ENCODE measurements around the gene MPPED1. TPM values are rescaled to one million over a fixed set of nuclear protein-coding genes. Genes with fewer than 3 reads are reported as not detected.

Gene MPPED1
- total RNA-seq, 2 donors from 2014 or later: not detected

DNA sequence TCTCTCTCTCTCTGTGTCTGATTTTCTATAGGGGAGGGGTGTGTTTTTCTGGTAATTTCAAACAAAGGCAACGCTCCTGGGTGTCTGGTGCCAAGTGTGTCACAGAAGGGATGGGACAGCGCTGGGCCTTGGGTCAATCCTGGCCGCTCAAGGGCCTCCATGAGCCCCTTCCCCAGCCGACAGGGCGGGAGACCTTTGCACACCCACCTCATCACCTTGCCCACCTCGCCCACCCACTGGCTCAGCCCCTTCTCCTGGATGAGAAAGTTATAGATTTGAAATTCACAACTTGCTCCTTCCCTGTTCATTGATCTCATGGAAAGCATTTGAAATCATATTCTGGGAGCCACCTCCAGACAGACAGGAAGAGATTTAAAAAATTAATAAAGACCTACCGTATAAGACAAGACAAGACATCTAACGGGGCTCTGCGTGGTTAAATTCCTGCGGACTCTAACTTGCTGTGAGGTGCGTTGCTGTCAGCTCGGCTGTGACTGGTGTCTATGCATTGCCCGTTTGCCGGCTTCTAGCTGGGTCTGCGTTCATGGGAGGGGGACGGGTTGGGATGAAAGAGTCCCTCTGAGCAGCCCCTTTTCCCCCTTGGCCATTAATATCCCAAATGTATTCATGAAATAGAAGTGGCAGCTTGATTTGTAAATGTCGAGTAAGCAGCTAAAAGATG is 27.0 kb downstream of the MPPED1 start:
- intact Hi-C loops (cut with DNase I): no loop called here
- DNase-seq (ENCODE audit: low spot score): peak; percentile 40

DNA sequence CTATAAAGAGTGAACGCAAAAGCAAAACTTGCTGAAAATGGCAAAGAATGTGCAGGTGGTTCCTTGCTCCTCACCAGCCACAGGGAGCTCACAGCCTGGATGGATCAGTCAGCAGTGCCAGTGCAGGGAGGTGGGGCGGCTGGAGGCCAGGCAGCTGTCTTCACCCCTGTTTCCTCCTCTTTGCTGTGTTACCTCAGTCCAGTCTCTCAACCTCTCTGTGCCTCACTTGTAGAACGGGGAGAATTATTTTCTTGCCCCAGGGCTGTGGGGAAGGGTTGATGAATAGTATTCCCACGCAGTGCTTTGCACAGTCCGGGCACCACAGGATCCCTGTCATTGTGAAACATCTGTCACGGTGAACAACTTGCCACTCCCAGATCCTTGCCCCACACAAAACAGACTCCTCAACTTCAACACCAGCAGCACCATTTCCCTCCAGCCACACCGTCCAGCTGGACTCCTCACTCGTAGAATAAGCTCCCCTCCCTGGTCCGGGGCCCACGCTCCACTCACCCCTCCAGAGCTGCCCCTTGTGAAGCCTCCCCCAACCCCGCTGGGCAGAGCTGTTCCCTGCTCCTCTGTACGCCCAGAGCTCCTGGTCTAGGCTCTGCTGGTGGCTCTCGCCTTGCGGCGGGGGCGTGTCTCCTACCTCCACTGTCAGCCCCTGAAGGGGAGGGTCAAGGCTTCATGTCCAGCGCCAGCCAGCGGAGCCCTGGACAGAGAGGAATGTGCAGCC is 27.7 kb downstream of the MPPED1 start:
- intact Hi-C loops (cut with DNase I): no loop called here
- DNase-seq (ENCODE audit: low spot score): peak; percentile 13

DNA sequence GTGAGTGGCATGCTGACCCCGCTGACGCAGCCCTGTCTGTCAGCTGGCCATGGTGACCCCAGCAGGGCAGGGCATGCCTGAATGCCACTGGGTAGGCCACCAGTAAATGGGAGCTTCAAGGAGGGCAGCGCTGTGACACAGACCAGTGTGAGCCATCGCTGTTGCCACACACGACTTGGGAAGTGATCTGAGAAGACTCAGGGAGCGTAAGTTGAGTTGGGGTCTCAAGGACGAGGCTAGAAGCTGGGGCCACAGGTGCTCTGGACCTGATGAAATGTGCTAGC is 28.2 kb downstream of the MPPED1 start:
- peak; percentile 46 for DNase-seq (ENCODE audit: low spot score)
- intact Hi-C loops (cut with DNase I): no loop called here

DNA sequence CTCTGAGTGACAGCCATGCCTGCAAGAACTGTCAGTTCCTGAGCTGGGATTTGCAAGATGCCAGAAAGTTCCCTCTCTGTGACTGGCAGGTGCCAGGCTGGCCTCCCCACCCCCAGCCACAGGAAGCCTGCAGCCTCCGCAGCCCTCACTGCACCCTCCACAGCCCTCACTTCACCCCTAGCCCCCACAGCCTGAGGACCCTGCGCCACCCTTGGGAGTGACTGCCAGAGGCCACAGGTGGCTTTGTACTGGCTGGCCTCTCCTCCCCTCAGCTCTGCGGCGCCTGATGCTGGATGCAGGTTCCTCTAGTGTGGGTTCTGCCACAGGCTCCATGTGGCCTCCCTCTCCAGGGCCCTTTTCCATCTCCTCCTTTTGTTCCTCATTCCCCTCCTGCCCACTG is 28.7 kb downstream of the MPPED1 start:
- peak; percentile 55 for DNase-seq (ENCODE audit: low spot score)
- intact Hi-C loops (cut with DNase I): no loop called here

DNA sequence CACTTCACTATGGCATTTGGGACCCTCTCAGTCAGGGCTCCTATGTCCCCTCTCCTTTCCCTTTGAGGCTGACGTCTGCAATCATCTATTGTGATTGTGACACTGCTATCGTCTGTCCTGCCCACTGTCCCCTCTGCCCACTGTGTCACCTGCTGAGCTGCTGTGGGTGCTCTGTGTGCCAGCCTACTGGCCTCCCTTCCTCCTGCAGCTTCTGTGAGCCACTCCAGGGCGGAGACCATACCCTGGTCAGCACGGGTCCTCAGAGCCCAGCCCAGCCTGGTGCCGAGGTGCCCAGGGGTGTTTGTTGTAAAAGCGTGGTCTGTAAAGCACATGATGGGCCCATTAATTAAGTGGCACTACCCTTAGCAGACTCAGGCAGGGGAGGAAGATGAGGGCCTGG is 29.4 kb downstream of the MPPED1 start:
- intact Hi-C loops (cut with DNase I): no loop called here
- peak; percentile 47 for DNase-seq (ENCODE audit: low spot score)

DNA sequence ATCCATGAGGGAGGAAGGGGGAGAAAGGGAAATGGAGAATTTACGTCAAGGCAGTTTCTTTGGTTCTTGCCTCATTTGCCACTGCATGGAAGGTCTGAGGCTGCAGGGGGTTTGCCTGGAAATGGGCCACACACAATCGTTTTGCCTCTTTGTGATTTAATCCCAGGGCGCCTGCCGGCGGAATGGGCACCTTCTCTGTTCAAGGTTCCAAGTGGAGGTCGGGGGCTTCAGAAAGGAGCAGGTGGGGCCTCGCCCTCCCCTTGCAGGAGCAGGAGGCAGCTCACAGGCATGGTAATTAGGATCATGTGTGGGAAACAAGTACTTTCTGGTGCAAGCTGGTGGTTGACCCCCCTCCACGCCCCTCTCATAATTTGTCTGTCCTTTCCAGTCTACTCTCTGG is 29.9 kb downstream of the MPPED1 start:
- intact Hi-C loops (cut with DNase I): no loop called here
- DNase-seq (ENCODE audit: low spot score): peak; percentile 30

DNA sequence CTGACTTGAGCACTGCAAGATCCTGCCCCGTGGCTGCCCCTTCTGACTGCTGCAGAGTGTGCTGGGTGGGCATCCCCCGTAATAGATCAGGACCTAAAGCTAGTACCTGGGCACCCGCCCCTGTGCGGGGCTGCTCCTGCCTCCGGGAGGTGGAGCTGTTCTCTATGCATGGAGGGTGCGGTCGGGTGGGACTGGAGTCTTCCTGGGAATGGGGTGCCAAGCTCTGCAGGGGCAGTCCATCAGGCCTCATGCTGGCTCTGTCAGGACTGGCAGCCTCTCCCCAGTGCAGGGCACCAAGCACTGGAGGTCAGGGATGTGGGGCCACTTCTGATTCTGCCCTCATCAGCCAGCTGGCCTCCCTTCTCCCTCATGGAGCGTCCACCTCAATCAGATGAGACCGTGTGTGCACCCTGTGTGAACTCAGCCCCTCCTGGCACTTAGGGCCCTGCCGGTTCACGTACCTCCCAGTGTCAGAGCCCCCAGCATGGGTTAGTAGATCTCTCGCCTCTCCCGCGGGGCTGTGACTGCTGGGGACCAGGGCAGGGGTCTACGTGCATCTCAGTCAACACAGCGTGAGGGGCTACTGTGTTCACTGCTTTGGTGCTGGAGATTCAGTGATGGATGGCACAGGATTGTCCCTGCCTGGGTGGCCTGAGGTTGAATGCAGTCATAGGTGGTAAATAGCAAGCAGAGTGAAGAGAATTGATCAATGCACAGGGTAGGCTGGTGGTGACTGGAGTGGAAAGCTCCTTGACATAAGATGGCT is 30.8 kb downstream of the MPPED1 start:
- intact Hi-C loops (cut with DNase I): no loop called here
- DNase-seq (ENCODE audit: low spot score): peak; percentile 72

DNA sequence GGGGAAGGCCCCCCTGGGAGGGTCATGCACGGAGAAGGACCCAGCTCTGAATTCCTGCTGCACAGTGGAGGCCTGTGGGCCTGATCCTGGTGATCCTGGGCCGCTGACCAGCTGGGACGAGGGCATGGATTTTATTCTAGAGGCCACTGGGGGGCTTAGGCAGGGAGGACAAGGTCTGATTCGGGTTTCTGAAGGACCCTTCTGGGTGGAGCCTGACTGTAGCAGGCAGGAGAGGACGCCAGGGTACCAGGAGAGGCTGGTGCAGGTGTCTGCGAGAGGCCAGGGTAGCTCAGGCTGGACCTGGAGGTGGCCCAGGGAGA is 31.3 kb downstream of the MPPED1 start:
- intact Hi-C loops (cut with DNase I): no loop called here
- peak; percentile 57 for DNase-seq (ENCODE audit: low spot score)

DNA sequence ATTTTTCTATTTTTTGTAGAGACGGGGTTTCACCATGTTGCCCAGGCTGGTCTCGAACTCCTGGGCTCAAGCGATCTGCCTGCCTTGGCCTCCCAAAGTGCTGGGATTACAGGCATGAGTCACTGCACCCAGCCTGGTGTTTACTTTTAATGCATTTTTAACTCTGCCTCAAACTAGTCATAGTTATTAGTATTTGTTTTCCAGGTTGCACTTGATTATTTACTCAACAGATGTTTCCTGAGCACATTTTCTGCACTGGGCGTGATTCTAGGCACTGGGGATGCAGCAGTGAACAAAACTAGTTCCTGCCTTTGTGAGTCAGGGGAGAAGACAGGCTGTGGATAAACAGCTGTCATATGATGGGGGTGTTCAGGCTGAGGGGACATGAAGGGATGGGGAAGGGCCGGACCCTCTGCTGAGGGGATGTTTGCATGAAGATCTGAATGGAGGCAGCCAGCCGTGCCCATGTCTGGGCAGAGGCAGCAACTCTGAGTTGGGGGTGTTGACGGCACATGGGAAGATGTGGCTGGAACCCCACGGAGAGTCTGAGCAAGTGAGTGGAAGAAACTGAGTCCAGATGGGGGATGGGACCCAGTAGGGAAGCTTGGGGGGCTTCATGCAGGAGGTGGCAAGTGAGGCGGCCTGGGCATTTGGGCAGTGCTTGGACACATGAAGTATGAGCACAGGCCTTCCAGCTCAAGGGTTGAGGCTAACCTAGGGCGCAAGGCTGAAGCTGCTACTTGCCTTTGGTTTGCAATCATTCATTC is 34.4 kb downstream of the MPPED1 start:
- intact Hi-C loops (cut with DNase I): no loop called here
- DNase-seq (ENCODE audit: low spot score): no peak

DNA sequence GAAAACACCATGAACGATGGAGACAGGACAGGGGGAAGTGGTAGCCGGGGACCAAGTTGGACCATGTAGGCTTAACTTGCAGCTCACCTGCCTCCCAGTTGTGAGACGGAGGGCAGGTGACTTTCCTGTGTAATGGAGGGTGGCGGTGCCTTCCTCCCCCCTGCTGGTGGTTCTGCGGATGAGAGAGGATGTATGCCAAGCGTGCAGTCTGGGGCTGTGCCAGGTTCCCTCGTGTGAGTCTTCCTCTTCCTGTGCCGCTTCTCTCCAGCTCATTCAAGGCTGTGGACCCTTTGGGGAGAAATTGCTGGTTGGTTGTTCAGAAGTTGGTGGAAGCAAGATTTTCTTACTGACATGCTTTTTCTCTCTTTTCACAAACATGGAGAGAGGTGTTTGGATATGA is 35.1 kb downstream of the MPPED1 start:
- intact Hi-C loops (cut with DNase I): no loop called here
- DNase-seq (ENCODE audit: low spot score): no peak

DNA sequence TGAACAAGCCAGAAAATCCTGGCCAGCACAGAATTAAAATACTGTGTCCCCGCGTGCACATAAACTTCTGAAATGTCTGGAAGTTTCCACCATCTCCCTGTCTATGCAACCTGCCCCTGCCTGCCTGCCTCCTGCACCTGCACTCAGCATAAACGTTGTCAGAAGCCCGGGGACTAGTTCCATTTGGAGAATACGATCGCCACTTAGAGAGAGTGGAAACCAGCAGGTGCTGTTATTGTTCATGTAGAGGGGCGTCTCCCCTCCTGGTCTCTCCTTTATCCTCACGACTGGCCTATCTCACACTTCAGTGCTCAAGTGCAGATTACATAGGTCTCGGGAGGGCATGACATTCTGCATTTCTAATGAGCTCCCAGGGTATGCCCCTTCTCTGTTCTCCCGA is 35.6 kb downstream of the MPPED1 start:
- intact Hi-C loops (cut with DNase I): no loop called here
- no peak for DNase-seq (ENCODE audit: low spot score)

DNA sequence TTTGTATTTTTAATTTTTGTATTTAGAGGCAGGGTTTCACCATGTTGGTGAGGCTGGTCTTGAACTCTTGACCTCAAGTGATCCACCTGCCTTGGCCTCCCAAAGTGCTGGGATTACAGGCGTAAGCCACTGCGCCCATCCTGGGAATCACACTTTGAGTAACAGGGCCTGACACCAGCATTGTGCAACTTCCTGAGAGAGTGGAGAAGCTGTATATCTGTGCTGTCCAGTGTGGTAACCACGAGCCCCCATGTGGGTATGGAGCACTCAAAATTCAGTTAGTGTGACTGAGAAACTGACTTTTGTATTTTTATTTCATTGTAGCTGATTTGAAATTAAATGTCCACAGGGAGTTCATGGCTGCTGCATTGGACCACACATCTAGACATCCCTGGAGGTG is 36.2 kb downstream of the MPPED1 start:
- DNase-seq (ENCODE audit: low spot score): no peak
- intact Hi-C loops (cut with DNase I): no loop called here

DNA sequence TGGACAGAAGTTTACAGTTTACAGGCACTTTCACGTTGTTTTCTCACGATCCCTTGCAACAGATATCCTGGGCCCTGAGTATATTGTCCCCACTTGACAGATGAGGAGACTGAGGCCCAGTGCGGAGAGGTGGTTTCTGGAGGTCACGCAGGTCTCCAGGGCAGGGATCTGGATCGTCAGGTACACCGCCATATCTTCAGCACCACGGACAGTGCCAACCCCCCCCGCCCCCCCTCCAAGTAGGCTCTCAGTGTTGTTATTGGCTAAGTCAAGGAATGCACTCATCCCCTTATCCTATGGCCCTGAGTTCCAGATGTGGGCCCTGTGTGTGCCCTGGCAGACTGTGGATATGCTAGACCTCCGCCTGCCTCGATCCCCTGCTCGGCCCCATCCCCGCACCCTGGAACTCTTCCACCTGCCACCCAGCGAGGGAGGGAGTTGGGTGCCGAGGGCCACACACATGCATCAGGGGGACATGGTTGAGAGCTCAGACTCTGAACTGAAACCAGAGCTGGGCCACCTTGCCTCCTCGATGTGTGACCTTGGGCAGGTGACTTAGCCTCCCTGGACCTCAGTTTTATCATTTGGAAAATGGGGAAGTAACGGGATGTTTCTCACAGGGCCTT is 37.5 kb downstream of the MPPED1 start:
- intact Hi-C loops (cut with DNase I): no loop called here
- no peak for DNase-seq (ENCODE audit: low spot score)

DNA sequence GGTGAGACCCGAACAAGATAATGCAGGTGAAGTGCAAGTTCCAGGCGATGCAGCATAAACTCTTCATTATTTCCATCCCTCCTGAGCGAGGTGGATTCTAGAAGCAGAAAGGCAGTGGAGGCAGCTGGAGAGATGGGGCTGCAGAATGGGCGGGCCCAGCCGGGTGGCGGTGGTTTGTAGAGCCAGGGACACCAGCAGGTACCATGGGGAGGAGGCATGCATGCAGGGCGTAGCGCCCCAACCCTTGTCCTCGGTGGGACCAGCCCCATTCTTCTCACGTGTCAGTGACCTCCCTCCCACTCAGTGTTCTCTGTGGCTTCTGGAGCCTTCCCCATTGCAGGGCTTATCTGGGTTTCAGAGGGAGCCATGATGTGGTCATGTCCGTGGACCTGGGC is 38.0 kb downstream of the MPPED1 start:
- intact Hi-C loops (cut with DNase I): no loop called here
- DNase-seq (ENCODE audit: low spot score): no peak

DNA sequence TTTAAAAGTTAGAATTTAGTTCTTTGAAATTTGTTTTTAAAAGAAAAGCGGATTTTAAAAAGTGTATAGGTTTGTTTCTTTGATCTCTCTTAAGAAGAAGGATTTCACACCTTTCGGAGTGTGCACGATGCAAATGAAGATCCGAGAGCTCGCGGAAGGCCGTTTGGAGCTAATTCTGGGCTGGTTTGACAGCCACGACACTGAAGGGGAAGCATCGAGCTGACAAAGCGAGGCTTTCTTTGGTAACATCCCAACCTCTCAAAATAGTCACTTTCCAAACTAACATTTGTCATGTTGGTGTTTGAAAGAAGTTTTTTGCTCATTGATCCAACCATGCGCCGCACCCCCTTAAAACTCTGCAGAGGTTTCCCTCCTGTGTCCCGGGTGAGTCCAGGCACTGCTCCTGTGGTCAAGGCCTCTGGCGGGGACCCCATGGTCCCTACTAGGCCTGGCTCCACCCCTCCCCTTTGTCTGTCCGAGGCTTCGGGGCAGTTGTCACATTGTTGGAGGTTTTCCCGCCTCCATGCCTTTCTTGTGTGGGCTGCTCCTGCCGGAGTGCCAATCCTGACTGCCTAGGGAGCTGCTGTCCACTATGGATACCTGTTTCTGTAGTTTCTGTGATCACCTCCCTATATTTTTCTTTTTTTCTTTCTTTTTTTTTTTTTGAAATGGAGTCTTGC is 39.7 kb downstream of the MPPED1 start:
- intact Hi-C loops (cut with DNase I): no loop called here
- DNase-seq (ENCODE audit: low spot score): peak; percentile 29

DNA sequence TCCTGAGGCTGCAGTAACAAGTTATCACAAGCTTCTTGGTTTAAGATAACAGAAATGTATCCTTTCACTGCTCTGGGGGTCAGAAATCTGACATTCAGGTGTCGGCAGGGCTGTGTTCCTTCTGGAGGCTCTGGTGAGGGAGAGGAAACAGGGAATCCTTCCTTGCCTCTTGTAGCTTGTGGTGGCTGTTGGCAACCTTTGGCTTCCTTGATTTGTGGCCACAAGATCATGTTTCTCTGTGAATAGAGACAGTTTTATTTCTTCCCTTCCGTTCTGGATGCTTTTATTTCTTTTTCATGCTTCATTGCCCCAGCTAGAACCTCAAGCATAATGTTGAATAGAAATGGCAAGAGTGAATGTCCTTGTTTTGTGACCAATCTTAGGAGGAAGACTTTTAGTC is 44.0 kb downstream of the MPPED1 start:
- DNase-seq (ENCODE audit: low spot score): peak; percentile 7
- intact Hi-C loops (cut with DNase I): no loop called here

DNA sequence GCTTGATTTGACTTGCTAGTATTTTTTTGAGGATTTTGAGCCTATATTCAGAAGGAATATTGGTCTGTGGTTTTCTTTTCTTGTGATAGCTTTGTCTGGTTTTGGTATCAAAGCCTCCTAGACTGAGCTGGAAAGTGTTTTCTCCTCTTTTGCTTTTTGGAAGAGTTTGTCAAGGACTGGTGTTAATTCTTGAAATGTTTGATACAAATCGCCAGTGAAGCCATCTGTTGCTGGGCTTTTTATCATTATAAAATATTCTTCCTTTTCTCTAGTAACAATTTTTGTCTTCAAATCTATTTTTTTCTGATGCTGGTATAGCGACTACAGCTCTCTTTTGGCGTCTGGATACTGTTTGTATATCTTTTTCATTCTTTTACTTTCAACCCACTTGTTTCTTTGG is 45.2 kb downstream of the MPPED1 start:
- DNase-seq (ENCODE audit: low spot score): no peak
- intact Hi-C loops (cut with DNase I): no loop called here

DNA sequence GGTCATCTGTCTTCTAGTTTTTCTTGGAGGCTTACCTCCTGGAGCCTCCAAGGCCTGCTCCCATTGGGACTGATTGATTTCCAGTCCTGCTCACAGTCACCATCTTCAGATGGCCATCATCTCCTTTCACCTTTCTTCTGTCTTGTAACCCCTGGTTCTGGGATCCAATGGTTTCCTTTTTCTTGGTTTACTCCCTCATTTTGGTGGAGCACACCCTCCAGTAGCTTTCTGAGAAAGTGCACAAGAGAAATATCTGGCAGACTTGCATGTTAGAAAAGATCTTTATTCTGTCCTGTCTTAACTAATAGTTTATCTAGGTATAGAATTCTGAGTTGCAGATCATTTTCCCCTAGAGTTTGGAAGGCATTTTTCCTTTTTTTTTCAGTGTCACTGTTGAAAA is 50.9 kb downstream of the MPPED1 start:
- DNase-seq (ENCODE audit: low spot score): no peak
- intact Hi-C loops (cut with DNase I): no loop called here

DNA sequence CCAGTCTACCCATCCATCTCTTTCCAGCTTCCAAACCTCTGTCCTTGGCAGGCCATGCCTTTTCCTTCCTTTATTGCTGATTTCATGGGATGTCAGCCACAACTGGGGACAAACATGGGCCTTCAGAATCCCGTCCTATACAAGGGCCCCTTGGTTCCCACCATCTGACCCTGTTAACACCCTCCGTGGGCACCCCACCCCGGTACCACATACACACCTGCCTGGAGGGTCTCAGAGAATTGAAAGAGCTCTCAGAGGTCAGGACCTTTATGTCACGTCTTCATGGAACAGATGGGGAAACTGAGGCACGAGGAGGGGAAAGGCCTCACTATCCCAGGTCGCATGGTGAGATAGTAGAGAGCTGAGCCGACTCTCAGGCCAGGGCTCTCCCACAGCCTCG is 53.0 kb downstream of the MPPED1 start:
- intact Hi-C loops (cut with DNase I): no loop called here
- no peak for DNase-seq (ENCODE audit: low spot score)
